Suprapubic skin (tissue), 4 donors: Measurements from ENCODE around the gene TBCB.

Experiments used
- CTCF ChIP-seq, 2 donors: fragments of 200-600 bp in 1 of 2; fragments of 450-650 bp in 1 of 2; sonication (generic) in 1 of 2; IDR thresholded peaks; one replicate each; pipeline ENCODE4 v1.5.1; 2016 to 2019; ENCODE audit warnings: antibody characterized with exemption in 2 of 2, mild to moderate bottlenecking in 1 of 2, moderate library complexity in 1 of 2
- EP300 ChIP-seq: sonication (generic); formaldehyde crosslinking; IDR thresholded peaks from one replicate; pipeline ENCODE4 v1.6.1; 2017; ENCODE audit warnings: antibody characterized with exemption
- POLR2AphosphoS5 ChIP-seq, 3 donors: sonication (generic); formaldehyde crosslinking; IDR thresholded peaks; one replicate each; pipeline ENCODE4 v1.6.1; 2017; ENCODE audit warnings: antibody characterized with exemption in 3 of 3

DNA sequence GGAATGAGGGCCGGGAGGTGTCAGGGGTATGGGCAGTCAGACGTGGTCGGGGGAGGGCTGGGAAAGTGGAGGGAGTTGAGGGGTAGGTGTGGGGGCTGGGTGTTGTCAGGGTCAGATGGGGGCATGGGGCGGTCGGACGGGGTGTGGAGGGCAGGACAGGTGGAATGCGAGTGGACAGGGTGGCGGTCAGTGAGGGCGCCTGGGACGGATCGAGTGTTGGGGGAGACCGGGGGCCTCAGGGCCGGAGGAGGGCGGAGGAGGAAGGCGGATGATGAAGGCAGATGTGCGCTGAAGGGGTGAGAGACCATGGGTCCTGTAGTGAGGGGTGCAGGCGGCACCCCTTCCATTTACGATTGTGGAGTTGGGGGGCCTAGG is 5.7 kb downstream of the TBCB start:
- TF ChIP-seq CTCF (IDR thresholded peaks at IDR 0.05) (no peak), EP300 (no peak), POLR2AphosphoS5 (IDR thresholded peaks at IDR 0.05) (no peak)
